HepG2 (cell line): ENCODE data around the gene TSNAXIP1. TPM values are rescaled to one million over a fixed set of nuclear protein-coding genes. Genes with fewer than 3 reads are reported as not detected.
A peak's percentile ranks its signal among the peaks of the same experiment; 100 is the strongest.

Source experiments
- NFKBIZ ChIP-seq: IDR thresholded peaks from 2 replicates; pipeline ENCODE4 v1.6.1; 2018; ENCODE audit warnings: missing genetic modification reagents, missing compliant biosample characterization
- PHB2 ChIP-seq: fragments of 450-650 bp; IDR thresholded peaks from 2 replicates; pipeline ENCODE4 v1.6.1; 2018; ENCODE audit not compliant: partially characterized antibody
- SNAPC4 ChIP-seq: sonication (generic); formaldehyde crosslinking; IDR thresholded peaks from 2 replicates; pipeline ENCODE4 v1.4.0; 2020; ENCODE audit warnings: mild to moderate bottlenecking, missing genetic modification reagents
- SOX6 ChIP-seq, 2 experiments: fragments of 450-650 bp in 1 of 2; sonication (generic) in 1 of 2; formaldehyde crosslinking in 1 of 2; IDR thresholded peaks; 2 replicates each; pipeline versions ENCODE4 v1.4.0 to v1.6.1; 2017 to 2020; ENCODE audit warnings: antibody characterized with exemption in 1 of 2, mild to moderate bottlenecking in 1 of 2, missing genetic modification reagents in 1 of 2
- STAT6 ChIP-seq: sonication (generic); formaldehyde crosslinking; IDR thresholded peaks from 2 replicates; pipeline ENCODE4 v1.4.0; 2020; ENCODE audit warnings: missing genetic modification reagents, mild to moderate bottlenecking, borderline replicate concordance
- ZBTB33 ChIP-seq: sonication (generic); formaldehyde crosslinking; IDR thresholded peaks from 2 replicates; pipeline ENCODE4 v1.4.0; 2020; ENCODE audit warnings: missing genetic modification reagents
- ZNF275 ChIP-seq: sonication (generic); formaldehyde crosslinking; IDR thresholded peaks from 2 replicates; pipeline ENCODE4 v1.8.0; 2022; ENCODE audit warnings: missing genetic modification reagents, mild to moderate bottlenecking, inconsistent platforms, borderline replicate concordance
- polyA plus RNA-seq, 8 experiments: library from polyadenylated mRNA; depleted of rRNA in 3 of 8; stranded (reverse) in 7 of 8; unstranded in 1 of 8; fragments of >200 nt; fragmentation: Illumina TruSeq in 4 of 8; extraction: Trizol in 4 of 8; gene quantifications; 2 replicates each; pipeline versions ENCODE4 v1.2.1 to v1.2.3, GENCODE V29; 2011 to 2016; ENCODE audit warnings: low read depth in 4 of 8, missing spikeins in 1 of 8, mixed read lengths in 1 of 8; ENCODE audit not compliant: insufficient read depth in 1 of 8
- total RNA-seq, 5 experiments: library from RNA; depleted of rRNA; stranded (reverse); fragments of >200 nt; fragmentation: Illumina TruSeq; extraction: Trizol; gene quantifications; 2 replicates each; pipeline ENCODE4 v1.2.3, GENCODE V29; 2016; ENCODE audit warnings: low read depth in 1 of 5
- TF ChIP-seq, protein P1 (sequence below): sonication (generic); formaldehyde crosslinking; IDR thresholded peaks from 2 replicates; pipeline ENCODE4 v1.4.0; 2020; ENCODE audit warnings: missing genetic modification reagents
- TF ChIP-seq, protein P2 (sequence below): sonication (generic); formaldehyde crosslinking; IDR thresholded peaks from 2 replicates; pipeline ENCODE4 v1.4.0; 2020; ENCODE audit warnings: missing genetic modification reagents, low read depth, mild to moderate bottlenecking, borderline replicate concordance

The TSNAXIP1 gene
- total and polyA plus RNA-seq, 2 of the 13 experiments (the other 11 are each of a cell fraction or from before 2014, with no cell fraction given): 0.37 to 0.86 TPM

DNA sequence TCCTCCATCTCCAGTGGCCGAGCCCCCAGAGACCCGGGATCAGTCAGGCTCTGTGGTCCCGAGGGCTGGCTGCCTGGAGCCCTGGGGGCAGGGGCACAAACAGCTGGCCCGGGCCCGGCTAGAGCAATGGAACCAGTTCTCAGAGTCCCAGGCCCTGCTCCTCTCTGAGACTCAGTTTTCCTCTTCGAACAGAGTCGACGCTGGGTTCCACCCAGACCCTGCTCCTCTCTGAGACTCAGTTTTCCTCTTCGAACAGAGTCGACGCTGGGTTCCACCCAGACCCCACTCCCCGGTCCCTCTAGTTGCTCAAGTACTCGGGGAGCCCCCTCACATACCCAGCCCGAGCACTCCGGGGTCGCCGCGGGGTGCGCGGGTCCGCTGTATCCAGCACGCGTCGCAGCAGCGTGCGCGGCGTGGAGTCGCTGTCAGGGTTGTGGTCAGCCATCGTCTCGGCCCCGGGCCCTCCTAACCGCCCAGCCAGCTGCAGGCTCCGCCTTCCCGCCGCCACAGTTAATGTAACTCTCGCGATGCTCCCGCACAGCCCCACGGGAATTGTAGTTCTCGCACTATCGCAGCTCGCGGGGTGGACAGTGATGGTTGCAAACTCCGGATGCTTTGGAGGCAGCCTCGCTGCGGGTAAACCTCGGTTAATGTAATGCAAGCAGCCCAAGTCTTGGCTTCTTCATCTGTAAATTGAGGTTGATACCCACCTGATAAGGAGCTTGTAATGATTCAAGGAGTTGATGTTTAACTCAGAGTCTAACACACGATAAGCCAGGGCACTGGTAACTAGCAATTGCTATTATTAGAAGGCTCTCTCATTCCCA lies 26.9 kb downstream of the TSNAXIP1 start (continued):
- TF ChIP-seq STAT6 (CRISPR knock-in tag) (peak; percentile 64; the same call in 1 of the 2 replicates), SOX6 (IDR thresholded peaks at IDR 0.05) (no peak), SOX6 (CRISPR knock-in tag; IDR thresholded peaks at IDR 0.05) (no peak; the same call in 1 of the 2 replicates), NFKBIZ (CRISPR knock-in tag) (peak; percentile 80; the same call in 1 of the 2 replicates), ZBTB33 (CRISPR knock-in tag) (peak; percentile 49), SNAPC4 (CRISPR knock-in tag) (peak; percentile 87), PHB2 (no peak), ZNF275 (0 out of 2 replicates have a peak, but pooled peaks have one; percentile 45)
- TF ChIP-seq, protein P1, sequence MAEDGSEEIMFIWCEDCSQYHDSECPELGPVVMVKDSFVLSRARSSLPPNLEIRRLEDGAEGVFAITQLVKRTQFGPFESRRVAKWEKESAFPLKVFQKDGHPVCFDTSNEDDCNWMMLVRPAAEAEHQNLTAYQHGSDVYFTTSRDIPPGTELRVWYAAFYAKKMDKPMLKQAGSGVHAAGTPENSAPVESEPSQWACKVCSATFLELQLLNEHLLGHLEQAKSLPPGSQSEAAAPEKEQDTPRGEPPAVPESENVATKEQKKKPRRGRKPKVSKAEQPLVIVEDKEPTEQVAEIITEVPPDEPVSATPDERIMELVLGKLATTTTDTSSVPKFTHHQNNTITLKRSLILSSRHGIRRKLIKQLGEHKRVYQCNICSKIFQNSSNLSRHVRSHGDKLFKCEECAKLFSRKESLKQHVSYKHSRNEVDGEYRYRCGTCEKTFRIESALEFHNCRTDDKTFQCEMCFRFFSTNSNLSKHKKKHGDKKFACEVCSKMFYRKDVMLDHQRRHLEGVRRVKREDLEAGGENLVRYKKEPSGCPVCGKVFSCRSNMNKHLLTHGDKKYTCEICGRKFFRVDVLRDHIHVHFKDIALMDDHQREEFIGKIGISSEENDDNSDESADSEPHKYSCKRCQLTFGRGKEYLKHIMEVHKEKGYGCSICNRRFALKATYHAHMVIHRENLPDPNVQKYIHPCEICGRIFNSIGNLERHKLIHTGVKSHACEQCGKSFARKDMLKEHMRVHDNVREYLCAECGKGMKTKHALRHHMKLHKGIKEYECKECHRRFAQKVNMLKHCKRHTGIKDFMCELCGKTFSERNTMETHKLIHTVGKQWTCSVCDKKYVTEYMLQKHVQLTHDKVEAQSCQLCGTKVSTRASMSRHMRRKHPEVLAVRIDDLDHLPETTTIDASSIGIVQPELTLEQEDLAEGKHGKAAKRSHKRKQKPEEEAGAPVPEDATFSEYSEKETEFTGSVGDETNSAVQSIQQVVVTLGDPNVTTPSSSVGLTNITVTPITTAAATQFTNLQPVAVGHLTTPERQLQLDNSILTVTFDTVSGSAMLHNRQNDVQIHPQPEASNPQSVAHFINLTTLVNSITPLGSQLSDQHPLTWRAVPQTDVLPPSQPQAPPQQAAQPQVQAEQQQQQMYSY (CRISPR knock-in tag): no peak
- TF ChIP-seq, protein P2, sequence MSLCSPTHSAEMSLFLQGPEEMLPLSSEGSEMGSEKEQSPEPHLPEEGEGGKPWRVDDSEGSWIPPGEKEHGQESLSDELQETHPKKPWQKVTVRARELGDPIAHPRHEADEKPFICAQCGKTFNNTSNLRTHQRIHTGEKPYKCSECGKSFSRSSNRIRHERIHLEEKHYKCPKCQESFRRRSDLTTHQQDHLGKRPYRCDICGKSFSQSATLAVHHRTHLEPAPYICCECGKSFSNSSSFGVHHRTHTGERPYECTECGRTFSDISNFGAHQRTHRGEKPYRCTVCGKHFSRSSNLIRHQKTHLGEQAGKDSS (CRISPR knock-in tag): peak; percentile 39; the same call in 1 of the 2 replicates
